Hematopoietic multipotent progenitor cell treated with erythropoietin and hydrocortisone succinate and interleukin-3 and kit ligand, for 4 days (in vitro differentiated cells): ENCODE results near the gene VAMP1.

Experiments used
- DNase-seq: peaks from one replicate; pipeline ENCODE4 v3.0.0-alpha.2; 2015

Gene VAMP1

GRCh38 chr12:6423267-6424007, 47.0 kb downstream of the VAMP1 start:
- DNase-seq, result peak; percentile 97

DNA sequence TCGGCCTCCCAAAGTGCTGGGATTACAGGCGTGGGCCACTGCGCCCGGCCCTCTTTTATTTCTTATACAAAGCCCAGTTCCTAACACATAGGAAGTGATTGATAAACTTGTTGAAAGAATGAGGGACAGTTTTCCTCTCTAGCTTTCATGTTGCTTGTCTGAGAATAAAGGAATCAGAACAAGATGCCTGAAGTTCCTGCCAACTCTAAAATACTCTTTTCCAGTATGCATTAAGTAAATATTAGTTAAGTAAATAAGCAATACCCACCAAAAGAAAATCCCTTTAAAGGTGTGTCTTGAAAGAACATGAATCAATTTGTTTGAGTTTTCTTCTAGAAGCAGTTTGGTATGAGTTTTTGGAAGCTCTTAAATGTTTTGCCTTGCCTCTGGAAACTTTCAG, 50.1 kb downstream of the VAMP1 start:
- DNase-seq, result no peak

- DNase-seq, result no peak
Measured at GRCh38 chr12:6418796-6419195, 51.7 kb downstream of the VAMP1 start.

DNA sequence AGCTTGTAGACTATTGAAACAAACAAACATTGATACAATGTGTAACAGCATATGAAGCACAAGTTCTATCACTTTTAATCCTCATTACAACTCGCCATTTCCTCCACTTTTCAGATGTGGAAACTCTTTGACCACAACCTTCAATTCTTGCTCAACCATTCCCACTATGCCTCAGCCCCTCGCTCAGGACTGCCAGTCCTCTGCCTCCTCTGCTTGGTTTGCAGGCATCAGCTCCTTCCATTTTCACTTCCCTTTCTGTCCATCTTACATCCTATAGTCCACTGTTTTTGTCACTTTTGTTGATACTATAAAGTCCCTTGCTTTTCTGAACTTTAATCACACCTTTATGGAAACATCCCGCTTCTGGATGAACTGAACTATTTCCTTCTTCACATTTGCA, 53.9 kb downstream of the VAMP1 start:
- DNase-seq, result peak; percentile 61
